Parathyroid adenoma (tissue), 2 donors: ENCODE measurements around the gene HOXA13.

Source experiments
- H2AFZ ChIP-seq: fragments of 300-600 bp; sonication (generic); one replicate; pipeline ENCODE4 v1.7.0; 2017; ENCODE audit warnings: antibody characterized with exemption, mild to moderate bottlenecking
- H3K27ac ChIP-seq: fragments of 300-600 bp; sonication (generic); one replicate; pipeline ENCODE4 v1.7.0; 2017
- H3K27me3 ChIP-seq: fragments of 300-600 bp; sonication (generic); one replicate; pipeline ENCODE4 v1.7.0; 2017; ENCODE audit warnings: low read length; ENCODE audit not compliant: control insufficient read depth, insufficient read depth
- H3K36me3 ChIP-seq: fragments of 300-600 bp; sonication (generic); one replicate; pipeline ENCODE4 v1.7.0; 2017; ENCODE audit warnings: low read length; ENCODE audit not compliant: control insufficient read depth, insufficient read depth
- H3K4me1 ChIP-seq: fragments of 300-600 bp; sonication (generic); one replicate; pipeline ENCODE4 v1.7.0; 2017; ENCODE audit warnings: control low read depth
- H3K4me2 ChIP-seq: fragments of 300-600 bp; sonication (generic); one replicate; pipeline ENCODE4 v1.7.0; 2017; ENCODE audit warnings: low read length
- H3K4me3 ChIP-seq: fragments of 300-600 bp; sonication (generic); one replicate; pipeline ENCODE4 v1.7.0; 2017; ENCODE audit warnings: low read depth, low read length
- H3K79me2 ChIP-seq: fragments of 300-600 bp; sonication (generic); one replicate; pipeline ENCODE4 v1.7.0; 2017; ENCODE audit warnings: control low read depth
- H3K9ac ChIP-seq: fragments of 300-600 bp; sonication (generic); one replicate; pipeline ENCODE4 v1.7.0; 2017; ENCODE audit warnings: mild to moderate bottlenecking
- H3K9me3 ChIP-seq: fragments of 300-600 bp; sonication (generic); one replicate; pipeline ENCODE4 v1.7.0; 2017; ENCODE audit warnings: low read length; ENCODE audit not compliant: control insufficient read depth
- CTCF ChIP-seq: fragments of 300-600 bp; sonication (generic); IDR thresholded peaks from one replicate; pipeline ENCODE4 v1.7.0; 2017; ENCODE audit warnings: antibody characterized with exemption, mild to moderate bottlenecking
- donor health status: primary hyperparathyroidism.

The HOXA13 gene

GRCh38 chr7:27160145-27160545 lies 39.7 kb downstream of the HOXA13 start:
- H3K9me3 ChIP-seq = no peaks in the 10 kb centered on the region

GRCh38 chr7:27159266-27160144 lies 40.4 kb downstream of the HOXA13 start:
- Histone ChIP-seq H3K4me3 (no peak overlapping the region), H3K79me2 (no peaks in the 10 kb centered on the region), H3K9me3 (no peaks in the 10 kb centered on the region), H3K9ac (no peak overlapping the region), H3K27me3 (peaks cover 40% of the 10 kb centered on the region), H3K4me1 (no peaks in the 10 kb centered on the region), H3K4me2 (no peak overlapping the region), H2AFZ (peak overlapping the region; percentile 100), H3K36me3 (no peaks in the 10 kb centered on the region), H3K27ac (no peak overlapping the region)
- no peak for TF ChIP-seq CTCF

More at GRCh38 chr7:27160145-27160545, 39.7 kb downstream of the HOXA13 start:
- Histone ChIP-seq H3K9ac (no peak overlapping the region), H3K79me2 (no peaks in the 10 kb centered on the region), H2AFZ (peak overlapping the region; percentile 100), H3K27ac (no peak overlapping the region), H3K4me2 (peak overlapping the region; percentile 87), H3K27me3 (peaks cover 41% of the 10 kb centered on the region), H3K36me3 (no peaks in the 10 kb centered on the region), H3K4me3 (peak overlapping the region; percentile 61), H3K4me1 (no peaks in the 10 kb centered on the region)
- TF ChIP-seq CTCF = no peak

GRCh38 chr7:27158436-27159265 lies 41.2 kb downstream of the HOXA13 start:
- H3K36me3 ChIP-seq = no peaks in the 10 kb centered on the region
- H3K4me1 ChIP-seq = no peaks in the 10 kb centered on the region
- TF ChIP-seq CTCF = no peak
- no peak overlapping the region for H3K4me2 ChIP-seq
- H2AFZ ChIP-seq = no peak overlapping the region
- H3K4me3 ChIP-seq = no peak overlapping the region
- no peaks in the 10 kb centered on the region for H3K79me2 ChIP-seq
- H3K27me3 ChIP-seq = peaks cover 37% of the 10 kb centered on the region
- H3K27ac ChIP-seq = no peak overlapping the region
- no peaks in the 10 kb centered on the region for H3K9me3 ChIP-seq
- no peak overlapping the region for H3K9ac ChIP-seq

- H3K9me3 ChIP-seq = no peaks in the 10 kb centered on the region
- no peak for TF ChIP-seq CTCF
- no peak overlapping the region for H3K4me2 ChIP-seq
- H3K27ac ChIP-seq = no peak overlapping the region
- H3K4me1 ChIP-seq = no peaks in the 10 kb centered on the region
- H2AFZ ChIP-seq = no peak overlapping the region
- no peak overlapping the region for H3K4me3 ChIP-seq
- H3K36me3 ChIP-seq = no peaks in the 10 kb centered on the region
- peaks cover 32% of the 10 kb centered on the region for H3K27me3 ChIP-seq
- no peak overlapping the region for H3K9ac ChIP-seq
- no peaks in the 10 kb centered on the region for H3K79me2 ChIP-seq
Observed at GRCh38 chr7:27157702-27158431, 42.0 kb downstream of the HOXA13 start.
